NCI-H510A treated with DMSO at 0.1 percent for 48 hours (cell line): ENCODE data around the gene XIRP2.

ENCODE experiments used
- DNase-seq: peaks from one replicate; lab custom pipeline; 2025; lab: John Stamatoyannopoulos, UW

The XIRP2 gene

DNA sequence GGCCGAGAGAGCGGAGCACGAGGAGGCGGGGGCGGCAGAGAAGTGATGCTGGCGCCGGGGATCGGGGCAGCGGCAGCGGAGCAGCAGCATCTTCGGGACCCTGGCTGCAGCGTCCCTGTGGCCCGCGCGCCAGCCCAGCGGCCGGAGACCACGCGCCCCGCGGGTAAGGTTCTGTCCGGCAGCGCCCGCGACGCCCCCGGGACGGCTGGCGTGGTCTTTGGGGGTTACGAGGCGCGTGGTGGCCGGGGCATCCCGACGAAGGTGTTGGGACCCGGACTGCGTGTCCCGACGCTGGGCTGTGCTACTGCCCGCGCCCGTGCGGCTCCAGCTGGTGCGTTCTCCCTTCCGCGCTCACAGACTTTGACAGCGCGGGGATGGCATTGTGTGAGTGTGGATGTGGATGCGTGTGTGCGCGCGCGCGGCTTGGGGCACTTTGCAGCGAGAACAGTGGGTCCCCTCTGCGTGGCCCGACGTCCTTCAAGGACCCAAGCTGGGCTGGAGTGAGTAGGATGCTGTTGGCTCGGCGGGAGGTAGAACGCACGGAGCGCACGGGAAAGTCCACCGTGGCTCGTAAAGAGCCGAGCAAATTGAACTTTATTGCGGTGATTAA, 405.0 kb downstream of the XIRP2 start:
- DNase-seq = peak; percentile 25

GRCh38 chr2:167293943-167294775, 405.9 kb downstream of the XIRP2 start:
- no peak for DNase-seq

GRCh38 chr2:167294776-167295140, 406.5 kb downstream of the XIRP2 start:
- no peak for DNase-seq

GRCh38 chr2:167297292-167297691, 409.0 kb downstream of the XIRP2 start:
- DNase-seq = no peak

GRCh38 chr2:167298017-167298416, 409.7 kb downstream of the XIRP2 start:
- no peak for DNase-seq
